GM21825 (cell line): ENCODE results near the gene OGFOD3.

Experiments
- ATAC-seq: cut with Tn5 transposase; IDR thresholded peaks from one replicate; pipeline ENCODE4 v1.9.1; 2021; ENCODE audit warnings: mild to moderate bottlenecking, moderate library complexity; ENCODE audit not compliant: unreplicated experiment

The OGFOD3 gene

GRCh38 chr17:82407255-82407654 lies 11.1 kb downstream of the OGFOD3 start:
- ATAC-seq: no peak

GRCh38 chr17:82406131-82406671 lies 12.2 kb downstream of the OGFOD3 start:
- ATAC-seq: no peak

GRCh38 chr17:82405051-82405450 lies 13.3 kb downstream of the OGFOD3 start:
- no peak for ATAC-seq

GRCh38 chr17:82403662-82404660 lies 14.4 kb downstream of the OGFOD3 start:
- no peak for ATAC-seq

- ATAC-seq: peak; percentile 68
Observed at GRCh38 chr17:82402865-82403264, 15.5 kb downstream of the OGFOD3 start.

GRCh38 chr17:82400830-82401229 lies 17.6 kb downstream of the OGFOD3 start:
- ATAC-seq: no peak

GRCh38 chr17:82400206-82400605 lies 18.2 kb downstream of the OGFOD3 start:
- ATAC-seq: no peak

- no peak for ATAC-seq
Observed at GRCh38 chr17:82399601-82400101, 18.7 kb downstream of the OGFOD3 start.

GRCh38 chr17:82399041-82399441 lies 19.3 kb downstream of the OGFOD3 start:
- no peak for ATAC-seq

GRCh38 chr17:82397449-82398335 lies 20.7 kb downstream of the OGFOD3 start:
- no peak for ATAC-seq

GRCh38 chr17:82396601-82397435 lies 21.6 kb downstream of the OGFOD3 start:
- no peak for ATAC-seq

GRCh38 chr17:82394278-82394677 lies 24.1 kb downstream of the OGFOD3 start:
- no peak for ATAC-seq

- no peak for ATAC-seq
Observed at GRCh38 chr17:82392941-82393340, 25.4 kb downstream of the OGFOD3 start.

- no peak for ATAC-seq
Observed at GRCh38 chr17:82392209-82392920, 26.0 kb downstream of the OGFOD3 start.

GRCh38 chr17:82391496-82392066 lies 26.8 kb downstream of the OGFOD3 start:
- ATAC-seq: no peak

GRCh38 chr17:82390860-82391435 lies 27.4 kb downstream of the OGFOD3 start:
- no peak for ATAC-seq

GRCh38 chr17:82390015-82390859 lies 28.1 kb downstream of the OGFOD3 start:
- ATAC-seq: no peak

- ATAC-seq: no peak
Observed at GRCh38 chr17:82389379-82389778, 29.0 kb downstream of the OGFOD3 start.
